Esophagus muscularis mucosa (tissue), 4 donors: ENCODE measurements around the gene IFNE. TPM values are rescaled to one million over a fixed set of nuclear protein-coding genes. Genes with fewer than 3 reads are reported as not detected.

Source experiments
- DNase-seq: peaks from one replicate; pipeline ENCODE4 v3.0.0-alpha.2; 2017; ENCODE audit errors: extremely low spot score
- H3K27ac ChIP-seq, 4 donors: fragments of 200-600 bp; sonication (generic); replicated peaks in 1 of 4; 1 replicate in 3 of 4; 2 replicates in 1 of 4; pipeline ENCODE4 v1.5.1; 2016 to 2019; ENCODE audit warnings: mild to moderate bottlenecking in 1 of 4
- H3K27me3 ChIP-seq, 4 donors: fragments of 200-600 bp; sonication (generic); one replicate each; pipeline versions ENCODE4 v1.5.1 to v1.6.0; 2016 to 2019
- H3K36me3 ChIP-seq, 4 donors: fragments of 200-600 bp; sonication (generic); one replicate each; pipeline ENCODE4 v1.5.1; 2016 to 2019
- H3K4me1 ChIP-seq, 4 donors: fragments of 200-600 bp; sonication (generic); one replicate each; pipeline ENCODE4 v1.5.1; 2016 to 2019
- H3K4me3 ChIP-seq, 4 donors: fragments of 200-600 bp; sonication (generic); 1 replicate in 2 of 4; 2 replicates in 2 of 4; pipeline ENCODE4 v1.5.1; 2016 to 2019; ENCODE audit warnings: mild to moderate bottlenecking in 4 of 4, moderate library complexity in 1 of 4
- H3K9me3 ChIP-seq, 4 donors: fragments of 200-600 bp; sonication (generic); 1 replicate in 3 of 4; 2 replicates in 1 of 4; pipeline ENCODE4 v1.5.1; 2016 to 2019
- EP300 ChIP-seq: sonication (generic); formaldehyde crosslinking; IDR thresholded peaks from one replicate; pipeline ENCODE4 v1.6.1; 2017; ENCODE audit warnings: antibody characterized with exemption
- POLR2A ChIP-seq: fragments of 450-650 bp; IDR thresholded peaks from one replicate; pipeline ENCODE4 v1.6.1; 2017; ENCODE audit warnings: antibody characterized with exemption, moderate library complexity, mild to moderate bottlenecking, low read depth
- POLR2AphosphoS5 ChIP-seq, 2 donors: sonication (generic); formaldehyde crosslinking; IDR thresholded peaks; one replicate each; pipeline ENCODE4 v1.6.1; 2017; ENCODE audit warnings: antibody characterized with exemption in 2 of 2
- WGBS: methylation state at CpG from one replicate; pipeline ENCODE4 v1.1.5; 2018; 5-methylcytosine and 5-hydroxymethylcytosine counted together
- intact Hi-C: fragments of 100-400 bp; cut with DNase I; formaldehyde crosslinking; loops from one replicate; pipeline ENCODE4 v1.15.1; 2023
- total RNA-seq, 4 donors: library from RNA; depleted of rRNA; stranded (reverse); fragments of >200 nt; gene quantifications; one replicate each; pipeline versions ENCODE4 v1.1.0 to v1.2.1, GENCODE V29; 2016
- TF ChIP-seq, protein P1 (sequence below), 3 experiments: fragments of 200-600 bp in 2 of 3; fragments of 450-650 bp in 1 of 3; sonication (generic) in 2 of 3; IDR thresholded peaks; one replicate each; pipeline ENCODE4 v1.5.1; 2017 to 2019; ENCODE audit warnings: antibody characterized with exemption in 3 of 3, mild to moderate bottlenecking in 2 of 3, moderate library complexity in 1 of 3

IFNE gene
- total RNA-seq, 4 donors from 2014 or later: not detected

DNA sequence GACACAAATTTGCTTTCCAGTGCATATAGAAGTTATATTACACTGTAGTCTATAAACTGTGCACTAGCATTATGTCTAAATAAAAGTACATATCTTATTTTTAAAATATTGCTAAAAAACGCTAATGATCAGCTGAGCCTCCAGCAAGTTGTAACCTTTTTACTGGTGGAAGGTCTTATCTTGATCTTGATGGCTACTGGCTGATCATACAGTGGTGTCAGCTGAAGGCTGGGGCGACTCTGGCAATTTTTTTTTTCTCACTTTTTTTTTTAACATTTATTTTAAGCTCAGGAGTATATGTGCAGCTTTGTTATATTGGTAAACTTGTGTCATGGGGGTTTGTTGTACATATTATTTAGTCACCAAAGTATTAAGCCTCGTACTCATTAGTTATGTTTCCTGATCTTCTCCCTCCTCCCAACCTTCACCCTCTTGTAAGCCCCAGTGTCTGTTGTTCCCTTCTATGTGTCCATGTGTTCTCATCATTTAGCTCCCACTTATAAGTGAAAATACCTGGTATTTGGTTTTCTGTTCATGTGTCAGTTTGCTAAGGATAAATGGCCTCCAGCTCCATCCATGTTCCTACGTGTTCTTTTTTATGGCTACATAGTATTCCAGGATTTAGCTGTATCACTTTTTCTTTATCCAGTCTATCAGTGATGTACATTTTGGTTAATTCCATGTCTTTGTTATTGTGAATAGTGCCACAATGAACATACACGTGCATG lies 38.6 kb upstream of the IFNE start:
- Histone ChIP-seq H3K27ac (no peak overlapping the region), H3K4me3 (no peak overlapping the region), H3K27me3 (no peaks in the 10 kb centered on the region), H3K4me1 (no peaks in the 10 kb centered on the region), H3K9me3 (no peaks in the 10 kb centered on the region), H3K36me3 (no peaks in the 10 kb centered on the region)
- intact Hi-C loops: no loop called here
- TF ChIP-seq, protein P1, sequence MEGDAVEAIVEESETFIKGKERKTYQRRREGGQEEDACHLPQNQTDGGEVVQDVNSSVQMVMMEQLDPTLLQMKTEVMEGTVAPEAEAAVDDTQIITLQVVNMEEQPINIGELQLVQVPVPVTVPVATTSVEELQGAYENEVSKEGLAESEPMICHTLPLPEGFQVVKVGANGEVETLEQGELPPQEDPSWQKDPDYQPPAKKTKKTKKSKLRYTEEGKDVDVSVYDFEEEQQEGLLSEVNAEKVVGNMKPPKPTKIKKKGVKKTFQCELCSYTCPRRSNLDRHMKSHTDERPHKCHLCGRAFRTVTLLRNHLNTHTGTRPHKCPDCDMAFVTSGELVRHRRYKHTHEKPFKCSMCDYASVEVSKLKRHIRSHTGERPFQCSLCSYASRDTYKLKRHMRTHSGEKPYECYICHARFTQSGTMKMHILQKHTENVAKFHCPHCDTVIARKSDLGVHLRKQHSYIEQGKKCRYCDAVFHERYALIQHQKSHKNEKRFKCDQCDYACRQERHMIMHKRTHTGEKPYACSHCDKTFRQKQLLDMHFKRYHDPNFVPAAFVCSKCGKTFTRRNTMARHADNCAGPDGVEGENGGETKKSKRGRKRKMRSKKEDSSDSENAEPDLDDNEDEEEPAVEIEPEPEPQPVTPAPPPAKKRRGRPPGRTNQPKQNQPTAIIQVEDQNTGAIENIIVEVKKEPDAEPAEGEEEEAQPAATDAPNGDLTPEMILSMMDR (IDR thresholded peaks at IDR 0.05): no peak
- TF ChIP-seq POLR2AphosphoS5 (IDR thresholded peaks at IDR 0.05) (no peak), POLR2A (no peak), EP300 (no peak)
- DNase-seq: no peak
- WGBS: 76% methylated on average over 5 of the region's 5 CpGs

DNA sequence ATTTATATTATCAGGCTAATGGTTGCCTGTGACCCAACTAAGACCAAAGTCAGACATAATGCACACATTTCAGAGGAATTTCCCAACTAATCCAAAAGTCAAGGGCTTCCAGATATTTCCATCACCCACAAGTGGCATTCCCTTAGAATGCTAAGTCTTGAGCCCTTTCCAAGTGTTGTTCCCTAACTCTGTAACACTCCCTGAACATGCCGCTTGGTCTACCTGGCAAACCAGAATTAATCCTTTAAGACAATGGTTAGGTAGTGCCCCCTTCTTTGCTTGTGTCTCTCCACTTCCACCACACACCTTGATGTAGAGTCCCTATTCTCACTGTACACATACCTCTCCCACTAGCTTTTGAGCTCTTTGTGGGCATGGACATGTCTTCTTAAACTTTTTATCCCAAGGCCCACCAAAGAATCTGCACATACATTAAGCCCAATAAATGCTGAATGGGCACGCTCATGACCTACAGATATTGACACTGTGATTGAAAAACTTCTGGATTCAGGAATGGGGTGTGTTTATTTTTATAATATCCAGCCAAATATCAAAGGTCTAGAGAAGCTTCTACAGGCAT lies 37.8 kb upstream of the IFNE start:
- no peaks in the 10 kb centered on the region for H3K9me3 ChIP-seq
- 82% methylated on average over 2 of the region's 2 CpGs for WGBS

DNA sequence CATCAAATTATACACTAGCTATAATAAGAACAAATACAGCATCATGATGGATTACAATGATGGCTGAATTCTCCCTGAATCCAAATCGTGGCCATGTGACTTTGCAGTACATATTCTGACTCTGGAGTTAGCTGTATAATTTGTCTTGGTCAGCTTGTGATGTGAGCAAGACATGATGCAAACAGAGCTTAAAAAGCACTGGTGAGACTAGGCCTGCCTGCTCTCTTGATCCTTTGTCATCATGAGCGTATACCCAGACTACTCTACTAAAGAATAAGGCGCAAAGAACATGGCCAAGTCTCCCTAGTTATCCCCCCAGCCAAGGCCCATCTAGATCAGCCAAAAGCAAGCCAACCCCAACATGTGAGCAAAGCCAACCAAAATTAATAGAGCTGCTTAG lies 34.7 kb upstream of the IFNE start:
- Histone ChIP-seq H3K36me3 (no peaks in the 10 kb centered on the region), H3K4me3 (no peak overlapping the region), H3K4me1 (no peaks in the 10 kb centered on the region), H3K27ac (no peak overlapping the region), H3K9me3 (no peaks in the 10 kb centered on the region), H3K27me3 (no peaks in the 10 kb centered on the region)
- WGBS: 85% methylated on average over 3 of the region's 3 CpGs
- TF ChIP-seq POLR2AphosphoS5 (IDR thresholded peaks at IDR 0.05) (no peak), POLR2A (no peak), EP300 (no peak)
- TF ChIP-seq, protein P1 (IDR thresholded peaks at IDR 0.05): no peak
- DNase-seq: no peak
- intact Hi-C loops: no loop called here

More for the DNA sequence above, 37.8 kb upstream of the IFNE start:
- intact Hi-C loops: no loop called here
- Histone ChIP-seq H3K27ac (no peak overlapping the region), H3K27me3 (no peaks in the 10 kb centered on the region), H3K4me1 (no peaks in the 10 kb centered on the region), H3K4me3 (no peak overlapping the region), H3K36me3 (no peaks in the 10 kb centered on the region)
- no peak for DNase-seq
- TF ChIP-seq, protein P1 (IDR thresholded peaks at IDR 0.05): no peak
- TF ChIP-seq EP300: no peak
- TF ChIP-seq POLR2A: no peak
- TF ChIP-seq POLR2AphosphoS5 (IDR thresholded peaks at IDR 0.05): no peak

DNA sequence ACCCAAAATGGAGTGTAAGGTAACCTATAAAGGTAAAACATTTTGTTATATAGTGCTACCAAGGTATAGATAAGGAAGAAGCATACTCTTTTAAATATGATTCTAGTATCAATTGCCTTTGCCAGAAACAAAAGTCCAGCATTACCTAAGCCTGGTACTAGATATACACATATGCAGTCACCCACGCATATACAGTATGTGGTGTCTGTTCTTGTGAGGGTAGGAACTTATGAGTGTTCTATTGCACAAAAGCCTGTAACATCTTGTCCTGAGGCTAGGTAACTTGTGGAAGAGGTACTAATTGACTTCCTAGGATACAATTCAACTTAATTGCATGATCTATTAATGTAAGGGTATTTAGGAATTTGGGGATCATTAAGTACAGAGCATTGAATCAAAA lies 31.3 kb upstream of the IFNE start:
- Histone ChIP-seq H3K9me3 (no peaks in the 10 kb centered on the region), H3K27ac (no peak overlapping the region), H3K36me3 (no peaks in the 10 kb centered on the region), H3K27me3 (no peaks in the 10 kb centered on the region), H3K4me3 (no peak overlapping the region), H3K4me1 (no peaks in the 10 kb centered on the region)
- DNase-seq: no peak
- 80% methylated on average over 1 of the region's 1 CpG for WGBS
- TF ChIP-seq POLR2AphosphoS5 (IDR thresholded peaks at IDR 0.05) (no peak), EP300 (no peak), POLR2A (no peak)
- TF ChIP-seq, protein P1 (IDR thresholded peaks at IDR 0.05): no peak
- intact Hi-C loops: no loop called here

DNA sequence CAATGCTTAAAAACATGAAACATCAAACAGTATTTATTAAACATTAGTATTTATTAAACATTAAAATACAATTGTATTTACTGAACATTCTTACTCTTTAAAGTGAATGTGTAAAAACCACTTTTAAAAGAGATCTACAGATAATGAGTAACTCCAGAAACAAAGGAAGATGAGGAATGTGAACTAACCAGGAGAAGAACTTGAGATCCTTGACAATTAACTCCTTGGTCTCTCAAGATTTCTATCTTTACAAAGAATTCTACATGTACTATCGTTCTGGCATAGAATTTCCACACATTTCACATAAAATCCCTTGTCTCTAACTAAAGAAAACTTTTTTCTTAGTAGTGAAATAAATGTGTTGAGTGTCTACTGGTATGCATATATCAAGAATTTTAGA lies 28.7 kb upstream of the IFNE start:
- Histone ChIP-seq H3K27me3 (no peaks in the 10 kb centered on the region), H3K4me1 (no peaks in the 10 kb centered on the region), H3K27ac (no peak overlapping the region), H3K9me3 (no peaks in the 10 kb centered on the region), H3K4me3 (no peak overlapping the region), H3K36me3 (no peaks in the 10 kb centered on the region)
- intact Hi-C loops: no loop called here
- no peak for DNase-seq
- TF ChIP-seq POLR2A: no peak
- TF ChIP-seq, protein P1 (IDR thresholded peaks at IDR 0.05): no peak
- no peak for TF ChIP-seq POLR2AphosphoS5 (IDR thresholded peaks at IDR 0.05)
- no peak for TF ChIP-seq EP300
- 67% methylated on average over 1 of the region's 1 CpG for WGBS
